GM10266 (cell line): ENCODE measurements around the gene TANC1.

ENCODE experiments used
- DNase-seq: peaks from one replicate; pipeline ENCODE4 v3.0.0; 2012; ENCODE audit errors: extremely low spot score
- TF ChIP-seq, protein P1 (sequence below): IDR thresholded peaks from 2 replicates; pipeline ENCODE4 v1.5.1; 2012; ENCODE audit warnings: mild to moderate bottlenecking, low read depth; ENCODE audit not compliant: control insufficient read depth, insufficient read depth; ENCODE audit errors: missing control alignments

Gene TANC1

GRCh38 chr2:159249990-159250715, 281.7 kb downstream of the TANC1 start:
- TF ChIP-seq, protein P1, sequence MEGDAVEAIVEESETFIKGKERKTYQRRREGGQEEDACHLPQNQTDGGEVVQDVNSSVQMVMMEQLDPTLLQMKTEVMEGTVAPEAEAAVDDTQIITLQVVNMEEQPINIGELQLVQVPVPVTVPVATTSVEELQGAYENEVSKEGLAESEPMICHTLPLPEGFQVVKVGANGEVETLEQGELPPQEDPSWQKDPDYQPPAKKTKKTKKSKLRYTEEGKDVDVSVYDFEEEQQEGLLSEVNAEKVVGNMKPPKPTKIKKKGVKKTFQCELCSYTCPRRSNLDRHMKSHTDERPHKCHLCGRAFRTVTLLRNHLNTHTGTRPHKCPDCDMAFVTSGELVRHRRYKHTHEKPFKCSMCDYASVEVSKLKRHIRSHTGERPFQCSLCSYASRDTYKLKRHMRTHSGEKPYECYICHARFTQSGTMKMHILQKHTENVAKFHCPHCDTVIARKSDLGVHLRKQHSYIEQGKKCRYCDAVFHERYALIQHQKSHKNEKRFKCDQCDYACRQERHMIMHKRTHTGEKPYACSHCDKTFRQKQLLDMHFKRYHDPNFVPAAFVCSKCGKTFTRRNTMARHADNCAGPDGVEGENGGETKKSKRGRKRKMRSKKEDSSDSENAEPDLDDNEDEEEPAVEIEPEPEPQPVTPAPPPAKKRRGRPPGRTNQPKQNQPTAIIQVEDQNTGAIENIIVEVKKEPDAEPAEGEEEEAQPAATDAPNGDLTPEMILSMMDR, result no peak
- peak; percentile 28 for DNase-seq

- DNase-seq, result no peak
- TF ChIP-seq, protein P1, result no peak
These were observed 283.1 kb downstream of the TANC1 start for GRCh38 chr2:159251296-159252173.

- no peak for DNase-seq
- TF ChIP-seq, protein P1, result no peak
These were observed 284.5 kb downstream of the TANC1 start for GRCh38 chr2:159252905-159253304.

DNA sequence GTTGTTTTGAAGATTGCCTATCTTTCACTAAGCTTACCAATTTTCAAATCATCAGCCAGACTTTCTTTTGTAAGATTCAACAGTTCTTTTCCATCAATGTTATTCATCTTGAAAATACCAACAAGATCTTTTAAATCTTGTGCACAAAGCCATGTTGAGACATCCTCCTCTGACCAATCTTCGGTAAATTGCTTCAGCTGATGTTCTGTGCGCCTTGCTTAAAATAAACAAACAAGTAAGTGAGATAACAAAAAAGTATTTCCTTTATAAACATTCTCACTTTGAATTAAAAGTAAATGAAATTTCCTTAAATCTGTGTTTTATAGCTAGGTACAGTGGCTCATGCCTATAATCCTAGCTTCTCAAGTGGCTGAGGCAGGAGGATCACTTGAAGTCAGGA, 287.7 kb downstream of the TANC1 start:
- TF ChIP-seq, protein P1, result no peak
- no peak for DNase-seq

DNA sequence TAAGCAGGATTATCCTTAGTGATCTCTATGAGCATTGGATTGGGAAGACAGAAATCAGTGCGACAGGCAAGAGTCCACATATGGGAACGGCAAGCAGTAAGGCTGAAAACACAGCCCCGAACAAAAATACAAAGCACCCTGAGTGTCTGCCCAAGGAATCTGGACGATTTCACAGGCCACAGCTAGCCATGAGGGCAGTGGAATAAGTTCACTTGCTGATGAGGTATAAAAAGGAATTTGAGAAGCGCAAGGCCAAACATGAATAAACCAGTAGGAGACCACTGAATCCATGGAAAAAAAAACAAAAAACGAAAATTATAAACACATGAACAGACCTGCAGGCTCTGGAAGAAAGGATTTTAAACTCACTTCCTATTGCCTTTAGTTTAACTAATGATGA, 293.8 kb downstream of the TANC1 start:
- DNase-seq, result no peak
- TF ChIP-seq, protein P1, result no peak

- DNase-seq, result no peak
- TF ChIP-seq, protein P1, result no peak
These were observed 294.5 kb downstream of the TANC1 start for GRCh38 chr2:159262904-159263303.

DNA sequence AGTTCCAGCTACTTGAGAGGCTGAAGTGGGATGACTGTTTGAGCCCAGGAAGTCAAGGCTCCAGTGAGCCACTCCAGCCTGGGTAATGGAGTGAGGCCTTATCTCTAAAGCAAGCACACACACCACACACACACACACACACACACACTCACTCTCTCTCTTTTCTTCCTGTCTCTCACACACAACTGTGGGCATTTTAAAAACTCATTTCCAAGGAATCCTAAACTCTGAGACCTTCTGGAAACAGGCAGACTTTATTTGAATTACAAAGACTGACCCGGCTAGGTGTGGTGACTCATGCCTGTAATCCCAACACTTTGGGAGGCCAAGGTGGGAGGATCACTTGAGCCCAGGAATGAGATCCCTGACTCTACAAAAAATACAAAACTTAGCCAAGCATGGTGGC, 296.7 kb downstream of the TANC1 start:
- TF ChIP-seq, protein P1, result no peak
- DNase-seq, result no peak
